Ectodermal cell (in vitro differentiated cells): ENCODE data around the gene KRT32. TPM values are rescaled to one million over a fixed set of nuclear protein-coding genes. Genes with fewer than 3 reads are reported as not detected.

ENCODE experiments used
- H3K27ac ChIP-seq: 2 replicates; pipeline ENCODE4 v1.7.0; 2013; ENCODE audit warnings: mild to moderate bottlenecking, low read depth, low read length; ENCODE audit not compliant: insufficient read depth, poor library complexity, severe bottlenecking
- H3K27me3 ChIP-seq: 2 replicates; pipeline ENCODE4 v1.7.0; 2013; ENCODE audit warnings: mild to moderate bottlenecking, low read length; ENCODE audit not compliant: insufficient read depth, control insufficient read depth, poor library complexity, severe bottlenecking
- H3K36me3 ChIP-seq: one replicate; pipeline ENCODE4 v1.7.0; 2013; ENCODE audit warnings: low read length; ENCODE audit not compliant: control insufficient read depth, insufficient read depth
- H3K4me1 ChIP-seq: one replicate; pipeline ENCODE4 v1.7.0; 2013; ENCODE audit warnings: low read length; ENCODE audit not compliant: control insufficient read depth, insufficient read depth
- H3K4me3 ChIP-seq: 2 replicates; pipeline ENCODE4 v1.7.0; 2013; ENCODE audit warnings: low read depth, low read length, control low read depth; ENCODE audit not compliant: insufficient read depth
- H3K9me3 ChIP-seq: 2 replicates; pipeline ENCODE4 v1.7.0; 2013; ENCODE audit warnings: mild to moderate bottlenecking, low read length, moderate library complexity; ENCODE audit not compliant: control insufficient read depth
- WGBS, 2 experiments: methylation state at CpG; one replicate each; pipeline ENCODE4 v1.1.7; 2013; ENCODE audit warnings: missing lambda C conversion rate in 2 of 2; 5-methylcytosine and 5-hydroxymethylcytosine counted together
- polyA plus RNA-seq, 4 experiments: library from polyadenylated mRNA; stranded (reverse); fragments of 50-300 nt; gene quantifications; one replicate each; pipeline ENCODE4 v1.2.3, GENCODE V29; 2013

Gene KRT32
- polyA plus RNA-seq (2013, experiment 1 of 4), result not detected
- not detected for polyA plus RNA-seq (2013, experiment 2 of 4)
- not detected for polyA plus RNA-seq (2013, experiment 3 of 4)
- polyA plus RNA-seq (2013, experiment 4 of 4), result not detected

DNA sequence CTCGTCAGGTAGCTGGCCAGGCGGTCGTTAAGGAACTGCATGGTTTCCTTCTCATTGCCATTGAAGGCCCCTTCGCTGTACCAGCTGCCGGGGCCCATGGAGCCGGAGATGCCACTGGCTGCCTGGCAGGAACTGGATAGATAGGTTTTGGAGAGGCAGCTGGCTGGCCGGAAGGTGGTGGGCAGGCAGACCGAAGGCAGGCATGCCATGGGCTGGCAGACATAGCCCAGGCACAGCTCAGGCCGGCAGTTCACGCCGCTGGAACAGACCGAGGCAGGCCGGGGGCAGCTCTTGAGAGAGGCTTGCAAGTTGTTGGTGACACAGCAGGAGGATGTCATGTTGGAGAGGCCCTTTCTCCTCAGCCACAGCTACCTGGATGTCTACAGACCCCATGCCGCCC, at the start of gene KRT32:
Gene KRT32 (minus strand): TSS at position 399 of the 400 bp plus-strand sequence. CDS start 61 bp downstream, at position 338.
- H3K27me3 ChIP-seq, result no peaks in the 10 kb centered on the region
- H3K27ac ChIP-seq, result no peak within 1 kb of the TSS
- no peak within 1 kb of the TSS for H3K4me3 ChIP-seq
- H3K36me3 ChIP-seq, result no peaks in the 10 kb centered on the region
- no peaks in the 10 kb centered on the region for H3K9me3 ChIP-seq
- no peaks in the 10 kb centered on the region for H3K4me1 ChIP-seq
- 95 to 96% methylated on average over 14 of the region's 14 CpGs for WGBS, 2 experiments

DNA sequence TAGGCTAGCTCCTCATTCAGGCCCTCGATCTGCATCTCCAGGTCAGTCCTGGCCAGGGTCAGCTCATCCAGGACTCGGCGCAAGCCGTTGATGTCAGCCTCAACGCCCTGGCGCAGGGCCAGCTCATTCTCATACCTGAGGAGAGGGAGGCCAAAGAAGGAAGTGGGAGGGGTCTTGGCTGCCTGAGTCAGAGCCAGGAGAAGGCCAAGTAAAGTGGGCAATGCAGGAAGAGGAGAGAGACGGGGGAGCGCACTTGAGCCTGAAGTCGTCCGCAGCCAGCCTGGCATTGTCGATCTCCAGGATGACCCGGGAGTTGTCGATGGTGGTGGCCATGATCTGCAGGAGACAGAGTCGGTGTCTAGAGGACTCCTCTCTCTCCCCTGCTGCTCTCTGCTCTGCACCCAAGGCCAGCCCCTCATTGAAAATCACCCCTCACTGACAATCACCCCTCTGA, 49.7 kb upstream of the KRT32 start:
- no peaks in the 10 kb centered on the region for H3K9me3 ChIP-seq
- H3K4me3 ChIP-seq, result no peak overlapping the region
- no peak overlapping the region for H3K27ac ChIP-seq
- 93 to 94% methylated on average over 14 of the region's 14 CpGs for WGBS, 2 experiments
- no peaks in the 10 kb centered on the region for H3K36me3 ChIP-seq
- H3K27me3 ChIP-seq, result no peaks in the 10 kb centered on the region
- peaks cover 9% of the 10 kb centered on the region for H3K4me1 ChIP-seq

DNA sequence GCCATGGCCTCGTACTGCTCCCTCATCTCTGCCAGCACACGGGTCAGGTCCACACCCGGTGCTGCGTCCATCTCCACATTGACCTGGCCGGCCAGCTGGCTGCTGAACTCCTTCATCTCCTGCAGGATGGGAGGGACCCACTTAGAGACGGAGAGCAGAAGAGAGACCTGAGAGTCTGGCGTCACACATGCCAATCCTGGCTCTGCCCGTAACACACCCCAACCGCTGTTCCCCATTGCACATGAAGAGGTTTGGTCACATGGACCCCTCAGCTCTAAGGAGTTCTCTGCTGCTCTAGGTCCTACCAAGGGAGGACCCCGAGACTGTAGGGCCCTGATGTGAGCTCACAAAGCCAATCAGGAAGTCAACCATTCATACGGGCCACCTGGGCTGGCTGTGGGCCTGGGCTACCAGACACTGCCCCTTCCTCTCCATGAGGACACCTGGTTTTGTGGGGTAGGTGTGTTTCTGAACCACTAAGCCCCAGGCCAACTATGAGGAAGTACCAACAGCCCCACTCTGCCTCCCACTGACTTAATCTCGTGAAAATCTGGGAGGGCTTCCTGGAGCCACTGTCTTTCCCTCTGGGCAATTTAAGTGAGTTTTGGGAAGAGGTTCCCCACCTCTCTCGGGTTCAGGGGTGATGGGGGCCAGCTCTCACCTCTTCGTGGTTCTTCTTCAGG, 49.1 kb upstream of the KRT32 start:
- no peak overlapping the region for H3K27ac ChIP-seq
- 92 to 95% methylated on average over 14 of the region's 14 CpGs for WGBS, 2 experiments
- H3K9me3 ChIP-seq, result no peaks in the 10 kb centered on the region
- H3K4me3 ChIP-seq, result no peak overlapping the region
- peaks cover 9% of the 10 kb centered on the region for H3K4me1 ChIP-seq
- H3K36me3 ChIP-seq, result no peaks in the 10 kb centered on the region
- H3K27me3 ChIP-seq, result no peaks in the 10 kb centered on the region

DNA sequence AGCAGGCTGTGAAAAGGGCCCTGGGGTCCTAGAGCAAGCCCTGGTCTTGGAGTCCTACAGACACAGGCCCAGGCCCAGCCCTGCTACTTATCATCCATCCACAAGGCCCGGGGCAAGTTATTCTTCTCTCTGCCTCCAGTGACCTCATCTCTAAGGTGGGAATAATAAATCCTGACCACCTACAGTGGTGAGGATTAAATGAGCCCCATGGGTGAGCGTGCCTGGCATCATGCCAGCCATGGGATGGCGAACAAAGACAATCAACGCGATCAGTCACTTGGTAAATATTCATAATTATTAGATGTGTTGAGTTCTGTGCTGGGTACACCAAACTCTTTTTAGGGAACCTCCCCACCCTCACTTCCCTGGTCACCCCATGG, 46.0 kb upstream of the KRT32 start:
- H3K27ac ChIP-seq, result no peak overlapping the region
- no peaks in the 10 kb centered on the region for H3K9me3 ChIP-seq
- H3K36me3 ChIP-seq, result no peaks in the 10 kb centered on the region
- H3K4me3 ChIP-seq, result no peak overlapping the region
- no peaks in the 10 kb centered on the region for H3K4me1 ChIP-seq
- 97 to 100% methylated on average over 5 of the region's 5 CpGs for WGBS, 2 experiments
- no peaks in the 10 kb centered on the region for H3K27me3 ChIP-seq

DNA sequence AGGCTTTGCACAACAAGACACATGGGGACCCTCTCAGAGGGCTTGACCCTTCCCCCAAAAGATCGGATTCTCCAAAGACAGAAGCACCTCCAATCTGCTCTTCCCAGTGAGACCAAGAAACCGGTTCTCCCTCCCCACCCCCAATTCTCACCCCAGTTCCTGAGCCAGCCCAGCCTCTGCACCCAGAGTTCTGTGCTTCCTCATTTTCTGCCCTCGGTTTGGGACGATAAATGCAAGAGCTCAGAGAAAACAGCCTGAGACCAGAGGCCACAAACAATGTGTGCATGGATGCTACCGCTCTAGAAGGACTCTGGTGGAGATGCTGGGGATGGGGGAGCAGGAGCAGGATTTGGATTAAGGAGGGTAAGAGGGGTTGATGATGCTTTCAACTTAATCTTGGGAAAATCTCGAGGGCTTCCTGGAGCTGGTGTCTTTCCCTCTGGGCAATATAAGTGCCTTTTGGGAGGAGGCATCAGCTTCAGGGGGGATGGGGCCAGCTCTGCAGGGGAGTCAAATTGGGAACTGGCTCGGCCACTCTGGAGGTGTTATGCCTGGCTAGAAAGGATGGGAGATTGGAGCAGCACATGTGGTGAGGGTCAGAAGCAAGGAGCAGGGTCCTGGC, 45.5 kb upstream of the KRT32 start:
- H3K4me3 ChIP-seq, result no peak overlapping the region
- WGBS, 2 experiments, result 82 to 84% methylated on average over 7 of the region's 7 CpGs
- H3K36me3 ChIP-seq, result no peaks in the 10 kb centered on the region
- peaks cover 4% of the 10 kb centered on the region for H3K4me1 ChIP-seq
- H3K27me3 ChIP-seq, result no peaks in the 10 kb centered on the region
- H3K9me3 ChIP-seq, result no peaks in the 10 kb centered on the region
- H3K27ac ChIP-seq, result no peak overlapping the region

DNA sequence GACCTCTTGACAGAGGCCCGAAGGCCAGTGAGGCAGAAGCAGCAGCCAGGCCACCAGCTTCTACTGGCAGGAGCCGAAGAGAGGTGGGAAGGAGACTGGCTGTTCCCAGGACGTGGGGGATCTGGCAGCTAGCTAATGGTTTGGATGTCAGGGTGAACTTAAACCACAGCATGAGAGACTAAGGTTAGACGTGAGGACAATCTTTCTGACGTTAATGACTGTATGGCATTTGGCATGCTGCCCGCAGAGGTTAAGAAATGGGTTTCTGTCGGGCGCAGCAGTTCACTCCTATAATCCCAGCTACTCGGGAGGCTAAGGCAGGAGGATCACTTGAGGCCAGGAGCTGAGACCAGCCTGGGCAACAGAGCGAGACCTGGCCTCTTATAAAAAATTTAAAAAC, 44.5 kb upstream of the KRT32 start:
- H3K4me1 ChIP-seq, result peaks cover 11% of the 10 kb centered on the region
- WGBS, 2 experiments, result 92 to 93% methylated on average over 10 of the region's 10 CpGs
- H3K36me3 ChIP-seq, result no peaks in the 10 kb centered on the region
- H3K27me3 ChIP-seq, result no peaks in the 10 kb centered on the region
- H3K27ac ChIP-seq, result no peak overlapping the region
- H3K4me3 ChIP-seq, result no peak overlapping the region
- H3K9me3 ChIP-seq, result no peaks in the 10 kb centered on the region

DNA sequence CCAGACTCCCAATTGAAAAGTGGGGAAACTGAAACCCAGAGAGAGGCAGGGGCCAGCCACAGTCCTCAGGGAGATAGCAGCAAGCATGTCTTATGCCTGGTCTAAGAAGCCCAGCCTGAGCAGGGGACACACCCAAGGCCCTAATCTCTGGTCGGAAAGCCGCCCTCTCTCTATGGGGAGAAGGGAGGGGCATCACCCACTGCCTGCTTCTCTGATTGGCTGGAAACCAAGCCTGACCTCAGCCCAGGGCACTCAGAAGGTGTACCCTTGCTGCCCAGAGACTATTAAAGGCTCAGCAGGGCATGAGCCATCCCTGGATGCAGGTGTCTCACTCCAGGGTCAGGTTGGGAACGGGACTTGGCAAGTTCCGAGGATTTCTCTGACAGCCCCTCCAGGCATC, 43.9 kb upstream of the KRT32 start:
- H3K36me3 ChIP-seq, result no peaks in the 10 kb centered on the region
- H3K4me1 ChIP-seq, result peaks cover 11% of the 10 kb centered on the region
- no peak overlapping the region for H3K4me3 ChIP-seq
- no peaks in the 10 kb centered on the region for H3K27me3 ChIP-seq
- H3K27ac ChIP-seq, result no peak overlapping the region
- H3K9me3 ChIP-seq, result no peaks in the 10 kb centered on the region
- WGBS, 2 experiments, result 68 to 70% methylated on average over 4 of the region's 4 CpGs

DNA sequence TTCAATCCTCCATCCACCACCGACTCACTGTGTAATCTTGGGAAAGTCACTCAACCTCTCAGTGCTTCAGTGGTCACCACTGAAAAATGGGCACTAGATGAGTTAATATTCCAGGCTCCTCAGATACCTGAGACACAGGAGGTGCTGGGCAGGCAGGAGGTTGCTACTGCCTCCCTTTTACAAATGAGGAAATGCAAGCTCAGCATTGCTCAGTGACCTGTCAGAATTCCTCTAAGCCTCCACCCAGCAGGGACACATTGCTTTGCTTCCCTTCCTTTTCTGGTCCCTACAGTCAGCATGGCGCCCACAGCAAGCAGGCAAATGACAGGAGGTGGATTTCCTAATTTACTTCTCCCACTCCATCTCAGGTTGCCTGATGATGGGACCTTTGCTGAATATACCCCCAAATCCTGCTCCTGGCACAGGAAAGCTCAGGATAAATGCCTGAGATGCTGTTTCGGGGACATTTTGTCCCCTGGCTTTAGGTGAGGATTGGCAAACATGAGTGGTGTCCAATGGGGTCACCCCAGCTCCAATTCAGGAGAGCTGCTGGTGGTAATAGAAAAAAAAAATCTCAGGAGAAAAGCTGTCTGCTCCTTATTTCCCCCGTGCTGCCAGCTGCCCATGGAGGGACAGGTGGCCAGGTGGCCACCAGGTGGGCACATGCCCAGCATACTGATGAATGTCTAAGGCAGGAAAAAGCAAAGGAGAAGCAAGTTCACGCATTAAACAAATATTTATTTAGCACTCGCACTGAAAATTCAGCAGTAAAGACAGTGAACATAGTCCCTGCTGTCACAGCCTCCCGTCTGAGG, 43.3 kb upstream of the KRT32 start:
- H3K27me3 ChIP-seq, result no peaks in the 10 kb centered on the region
- WGBS, 2 experiments, result 85 to 90% methylated on average over 7 of the region's 7 CpGs
- H3K36me3 ChIP-seq, result no peaks in the 10 kb centered on the region
- H3K4me3 ChIP-seq, result no peak overlapping the region
- H3K27ac ChIP-seq, result no peak overlapping the region
- H3K4me1 ChIP-seq, result peaks cover 11% of the 10 kb centered on the region
- H3K9me3 ChIP-seq, result no peaks in the 10 kb centered on the region

DNA sequence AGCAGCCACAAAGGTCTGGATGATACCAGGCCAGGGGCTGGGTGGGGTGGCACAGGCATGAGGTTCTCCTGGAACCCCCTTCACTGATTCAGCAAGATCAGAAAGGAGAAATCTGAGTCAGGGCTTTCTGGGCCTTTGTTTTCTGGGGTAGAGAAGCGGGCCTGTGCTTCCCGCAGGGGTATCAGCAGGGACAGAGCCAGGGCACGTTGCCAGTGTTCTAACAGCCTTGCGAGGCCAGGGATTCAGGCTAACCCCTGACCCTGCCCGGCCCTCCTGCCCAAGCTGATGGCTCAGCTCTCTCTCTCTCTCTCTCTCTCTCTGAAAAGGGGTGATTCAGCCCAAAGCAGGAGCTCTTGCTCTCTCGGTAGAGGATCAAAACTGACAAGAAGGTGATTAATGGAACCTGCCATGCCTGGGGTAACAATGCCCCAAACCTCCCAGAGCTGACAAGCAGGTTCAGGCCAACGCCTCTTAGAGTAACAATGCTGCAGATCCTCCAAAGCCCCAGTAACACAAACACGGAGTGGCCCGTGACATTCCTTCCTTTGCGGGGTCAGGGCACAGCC, 40.2 kb upstream of the KRT32 start:
- no peaks in the 10 kb centered on the region for H3K36me3 ChIP-seq
- H3K27ac ChIP-seq, result no peak overlapping the region
- no peak overlapping the region for H3K4me3 ChIP-seq
- WGBS, 2 experiments, result 63% methylated on average over 10 of the region's 10 CpGs
- peaks cover 11% of the 10 kb centered on the region for H3K4me1 ChIP-seq
- no peaks in the 10 kb centered on the region for H3K27me3 ChIP-seq
- no peaks in the 10 kb centered on the region for H3K9me3 ChIP-seq
